ENCODE results near the gene RRM2.

Gene RRM2

DNA sequence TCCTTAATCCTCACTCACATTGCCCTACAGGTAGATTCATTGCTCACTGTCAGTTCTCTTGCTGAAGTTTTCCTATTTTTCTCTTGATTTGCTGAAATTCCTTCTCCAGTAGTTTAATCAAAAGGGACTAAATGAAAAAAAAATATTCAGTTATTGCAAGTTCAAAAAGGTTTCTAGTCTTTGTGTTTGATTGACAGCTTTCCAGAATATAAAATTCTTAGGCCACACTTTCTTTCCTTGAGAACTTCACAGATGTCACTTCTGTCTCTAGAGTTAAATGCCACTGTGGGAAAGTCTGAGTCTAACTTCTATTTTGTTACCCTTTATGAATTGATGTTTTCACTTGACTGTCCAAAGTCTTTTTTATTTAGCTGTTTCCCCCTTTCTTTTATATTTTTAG lies 25.7 kb downstream of the RRM2 start:
- H3K27ac ChIP-seq, result no peak overlapping the region
- DNase-seq (ENCODE audit: low read depth, low spot score), result no peak

DNA sequence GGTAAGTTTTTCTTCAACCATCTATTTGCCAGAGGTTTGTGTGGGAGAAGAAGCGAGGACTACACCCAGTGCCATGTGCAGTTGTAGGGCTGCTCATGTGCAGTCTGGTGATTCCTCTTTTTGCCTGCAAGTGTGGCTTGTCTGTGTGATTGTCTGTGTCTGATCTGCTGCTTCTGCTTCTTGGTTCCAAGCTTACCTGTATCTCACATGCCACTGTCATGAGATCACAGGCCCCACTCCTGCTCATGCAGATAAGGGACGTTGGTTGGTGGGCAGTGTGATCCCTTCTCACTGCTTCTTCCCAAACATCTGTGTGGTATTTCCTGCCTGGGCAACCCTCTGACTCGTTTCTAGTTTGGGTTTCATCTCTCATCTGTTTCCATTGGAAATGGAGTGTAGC lies 27.1 kb downstream of the RRM2 start:
- DNase-seq (ENCODE audit: low read depth, low spot score), result no peak
- H3K27ac ChIP-seq, result no peak overlapping the region

DNA sequence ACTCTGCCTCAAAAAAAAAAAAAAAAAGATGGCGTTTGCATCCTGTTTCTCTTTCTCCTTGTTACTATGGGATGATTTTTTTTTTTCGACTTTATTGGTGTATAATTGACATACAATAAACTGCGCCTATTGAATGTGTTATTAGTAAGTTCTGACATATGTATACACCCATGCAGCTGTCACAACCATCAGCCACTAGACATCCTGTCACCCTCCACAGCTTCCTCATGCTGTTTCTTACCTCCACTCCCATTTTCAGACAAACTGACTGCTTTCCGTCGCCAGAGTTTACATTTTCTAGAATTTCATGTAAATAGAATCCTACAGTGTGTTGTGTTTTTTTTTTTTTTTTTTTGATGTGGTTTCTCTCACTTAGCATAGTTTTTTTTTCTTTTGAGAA lies 27.9 kb downstream of the RRM2 start:
- no peak overlapping the region for H3K27ac ChIP-seq
- DNase-seq (ENCODE audit: low read depth, low spot score), result no peak

DNA sequence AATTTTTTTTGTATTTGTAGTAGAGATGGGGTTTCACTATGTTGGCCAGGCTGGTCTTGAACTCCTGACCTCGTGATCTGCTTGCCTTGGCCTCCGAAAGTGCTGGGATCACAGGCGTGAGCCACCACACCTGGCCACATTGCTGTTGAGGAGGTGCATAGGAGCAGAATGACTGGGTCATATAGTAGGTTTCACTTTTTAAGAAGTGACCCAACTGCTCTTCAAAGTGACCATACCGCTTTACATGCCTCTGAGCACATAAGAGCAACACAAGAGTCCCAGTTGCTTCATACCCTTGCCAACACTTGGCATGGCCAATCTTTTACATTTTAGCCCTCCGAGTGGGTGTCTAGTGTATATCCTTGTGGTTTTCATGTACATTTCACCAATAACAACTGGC lies 28.9 kb downstream of the RRM2 start:
- no peak for DNase-seq (ENCODE audit: low read depth, low spot score)
- H3K27ac ChIP-seq, result no peak overlapping the region

DNA sequence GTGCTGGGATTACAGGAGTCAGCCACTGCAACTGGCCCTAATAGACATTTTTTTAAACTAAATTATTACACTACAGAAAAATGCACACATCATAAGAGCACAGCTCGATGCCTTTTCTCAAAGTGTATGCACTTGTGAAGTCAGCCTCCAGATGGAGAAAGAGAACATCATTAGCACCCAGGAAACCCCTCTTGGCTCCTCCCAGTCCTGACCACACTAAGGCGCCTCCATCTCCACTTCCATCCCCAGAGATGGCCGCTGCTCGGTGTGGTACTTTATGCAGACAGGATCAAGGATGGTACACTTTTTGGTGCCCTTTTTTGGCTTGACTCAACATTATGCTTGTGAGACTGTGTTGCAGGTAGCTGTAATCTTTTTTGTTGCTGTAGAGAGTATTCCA lies 34.8 kb downstream of the RRM2 start:
- DNase-seq (ENCODE audit: low read depth, low spot score), result no peak
- no peak overlapping the region for H3K27ac ChIP-seq

DNA sequence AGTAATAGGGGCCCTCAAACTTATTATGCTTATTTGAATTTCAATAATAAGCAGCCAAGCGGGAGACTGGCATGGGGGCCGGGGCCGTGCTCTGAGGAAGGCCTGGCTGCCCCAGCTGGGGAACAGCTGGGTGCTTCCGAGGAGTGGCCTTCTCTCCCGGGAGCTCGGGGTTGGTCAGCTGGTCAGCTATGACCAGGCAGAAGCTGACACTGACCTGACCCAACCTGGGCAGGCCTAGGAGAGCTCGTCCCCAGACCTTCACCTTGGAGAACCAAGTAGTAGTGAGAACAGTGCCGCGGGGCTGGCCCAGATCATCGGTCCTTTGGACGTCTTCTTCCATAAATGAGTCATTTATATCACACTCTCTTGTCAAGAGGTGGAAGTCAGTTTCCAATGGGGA lies 36.1 kb downstream of the RRM2 start:
- no peak overlapping the region for H3K27ac ChIP-seq
- DNase-seq (ENCODE audit: low read depth, low spot score), result no peak

DNA sequence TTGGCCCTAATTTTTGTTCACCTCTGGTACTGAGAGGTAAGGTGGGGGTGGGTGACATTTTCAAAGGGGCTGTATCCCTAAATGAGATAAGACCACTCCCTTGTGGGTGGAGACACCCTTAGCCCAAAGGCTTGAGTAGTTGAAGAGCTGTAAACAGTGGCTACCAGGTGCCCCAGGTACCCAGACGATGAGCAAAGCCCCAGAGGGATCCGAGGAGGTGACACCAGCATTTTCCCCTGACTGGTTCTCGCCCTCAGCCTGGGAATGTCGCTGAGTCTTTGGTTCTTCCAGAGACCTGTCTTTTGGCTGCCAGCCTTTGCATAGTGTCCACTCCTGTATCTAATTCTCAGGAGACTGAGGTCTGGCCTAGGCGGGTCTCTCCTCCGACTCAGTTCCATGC lies 36.5 kb downstream of the RRM2 start:
- DNase-seq (ENCODE audit: low read depth, low spot score), result no peak

DNA sequence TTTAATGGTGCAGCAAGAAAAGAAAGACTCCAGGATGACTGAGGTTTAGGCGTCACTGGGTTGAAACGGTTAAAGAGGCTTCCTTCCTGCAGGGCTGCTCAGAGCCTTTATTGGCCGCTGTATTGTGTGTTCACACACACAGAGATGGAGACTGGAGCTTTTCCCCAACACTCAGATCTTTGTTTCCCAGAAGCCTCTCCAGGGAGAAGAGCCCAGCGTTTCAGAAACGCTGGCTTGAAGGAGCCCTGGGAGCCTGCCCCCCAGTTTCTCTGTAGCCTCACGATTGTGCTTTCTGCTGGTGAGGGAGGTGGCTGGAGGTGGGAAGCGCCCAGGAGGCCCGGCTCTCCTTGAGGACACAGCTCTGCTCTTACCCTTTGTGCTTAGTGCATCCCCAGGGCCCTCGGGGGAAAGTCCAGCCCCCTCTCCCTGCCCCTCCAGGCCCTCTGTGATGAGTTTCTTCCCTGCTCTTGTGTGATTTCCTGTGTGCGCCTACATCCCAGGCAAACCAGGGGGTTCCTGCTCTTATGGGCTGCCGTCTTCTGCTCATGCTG lies 37.1 kb downstream of the RRM2 start:
- DNase-seq (ENCODE audit: low read depth, low spot score), result no peak
- no peak overlapping the region for H3K27ac ChIP-seq

More for the DNA sequence above, 36.5 kb downstream of the RRM2 start:
- no peak overlapping the region for H3K27ac ChIP-seq

DNA sequence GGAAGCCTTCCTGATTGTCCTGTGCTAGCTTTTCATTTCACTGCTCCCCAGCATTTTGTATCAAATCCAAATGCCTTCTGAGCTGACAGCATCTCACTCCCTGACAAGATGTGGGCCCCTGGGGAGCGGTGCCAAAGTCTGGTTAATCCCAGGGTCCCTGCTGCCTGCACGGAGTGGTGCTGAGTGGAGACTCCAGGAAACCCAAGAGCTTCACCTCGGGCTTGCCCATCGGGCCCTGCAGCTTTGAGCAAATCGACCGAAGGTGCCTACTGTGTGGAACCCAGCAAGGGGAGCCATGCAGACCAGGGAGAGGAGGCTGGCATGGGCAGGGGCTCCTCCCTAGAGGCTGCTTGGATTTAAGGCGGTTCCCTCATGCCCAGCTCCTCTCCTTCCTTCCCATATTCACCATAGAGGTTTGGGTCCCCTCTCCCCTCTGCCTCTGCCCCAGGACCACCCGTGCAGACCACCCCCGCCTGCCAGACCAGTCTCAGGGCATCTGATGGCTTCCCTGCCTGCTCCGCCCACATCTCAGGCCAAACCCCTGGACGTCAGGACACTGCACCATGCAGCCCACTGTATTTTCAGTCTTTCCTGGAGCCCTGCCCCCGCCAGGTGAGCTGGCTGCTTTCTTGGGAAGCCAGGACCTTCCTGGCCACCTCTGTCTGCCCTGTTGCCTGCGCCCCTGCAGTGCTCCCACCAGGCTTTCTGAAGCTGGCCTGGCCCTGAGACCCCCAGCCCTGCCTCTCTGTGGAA lies 37.8 kb downstream of the RRM2 start:
- H3K27ac ChIP-seq, result no peak overlapping the region
- no peak for DNase-seq (ENCODE audit: low read depth, low spot score)

DNA sequence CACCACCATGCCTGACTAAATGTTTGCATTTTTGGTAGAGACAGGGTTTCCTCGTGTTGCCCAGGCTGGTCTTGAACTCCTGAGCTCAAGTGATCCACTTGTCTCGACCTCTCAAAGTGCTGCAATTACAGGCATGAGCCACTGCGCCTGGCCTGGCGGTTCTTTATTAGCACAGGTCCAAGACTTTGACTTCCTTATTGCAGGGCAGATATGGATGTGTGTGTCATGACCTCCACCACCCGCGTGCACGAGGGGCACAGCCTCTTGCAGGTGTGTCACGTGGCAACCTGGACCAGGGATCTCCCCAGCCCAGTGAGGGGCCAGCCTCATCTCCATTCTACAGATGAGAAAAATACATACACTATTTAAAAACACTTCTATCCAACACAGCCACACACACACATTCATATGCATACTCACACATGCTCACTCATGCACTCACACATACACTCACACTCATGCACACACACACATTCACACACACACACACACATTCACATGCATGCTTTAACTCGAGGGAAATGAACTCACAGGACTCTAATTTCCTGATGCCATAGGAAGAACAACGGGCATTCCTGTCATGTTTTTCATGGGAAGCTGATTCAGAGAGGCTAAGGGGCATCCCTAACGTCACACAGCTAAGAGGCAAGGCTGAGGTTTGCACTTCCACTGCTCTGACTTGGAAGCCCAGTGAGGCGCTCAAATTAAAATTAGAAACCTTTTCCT lies 38.8 kb downstream of the RRM2 start:
- no peak for DNase-seq (ENCODE audit: low read depth, low spot score)
- no peak overlapping the region for H3K27ac ChIP-seq

DNA sequence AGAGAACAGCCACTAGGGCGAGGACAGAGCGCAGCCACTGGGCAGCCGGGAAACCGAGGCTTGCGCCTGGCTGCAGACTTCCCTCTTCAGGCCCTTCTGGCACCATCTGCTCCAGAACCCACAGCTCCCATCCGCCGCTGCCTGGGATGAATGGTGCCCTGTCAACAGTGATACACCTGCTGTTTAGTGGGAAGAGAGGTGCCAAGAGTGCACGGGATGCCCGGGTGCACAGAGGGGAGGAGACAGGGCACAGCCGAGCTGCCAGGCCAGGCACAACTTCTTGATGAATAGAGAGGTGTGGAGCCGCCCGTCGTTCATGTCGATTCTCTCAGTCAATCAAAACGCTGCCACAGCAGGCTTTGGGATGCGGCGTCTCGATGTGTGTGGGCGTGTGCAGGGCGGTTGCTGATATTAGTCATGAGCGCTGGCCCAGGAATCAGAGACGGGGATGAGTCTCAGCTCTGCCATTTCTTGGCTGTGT lies 39.5 kb downstream of the RRM2 start:
- DNase-seq (ENCODE audit: low read depth, low spot score), result no peak
- no peak overlapping the region for H3K27ac ChIP-seq

DNA sequence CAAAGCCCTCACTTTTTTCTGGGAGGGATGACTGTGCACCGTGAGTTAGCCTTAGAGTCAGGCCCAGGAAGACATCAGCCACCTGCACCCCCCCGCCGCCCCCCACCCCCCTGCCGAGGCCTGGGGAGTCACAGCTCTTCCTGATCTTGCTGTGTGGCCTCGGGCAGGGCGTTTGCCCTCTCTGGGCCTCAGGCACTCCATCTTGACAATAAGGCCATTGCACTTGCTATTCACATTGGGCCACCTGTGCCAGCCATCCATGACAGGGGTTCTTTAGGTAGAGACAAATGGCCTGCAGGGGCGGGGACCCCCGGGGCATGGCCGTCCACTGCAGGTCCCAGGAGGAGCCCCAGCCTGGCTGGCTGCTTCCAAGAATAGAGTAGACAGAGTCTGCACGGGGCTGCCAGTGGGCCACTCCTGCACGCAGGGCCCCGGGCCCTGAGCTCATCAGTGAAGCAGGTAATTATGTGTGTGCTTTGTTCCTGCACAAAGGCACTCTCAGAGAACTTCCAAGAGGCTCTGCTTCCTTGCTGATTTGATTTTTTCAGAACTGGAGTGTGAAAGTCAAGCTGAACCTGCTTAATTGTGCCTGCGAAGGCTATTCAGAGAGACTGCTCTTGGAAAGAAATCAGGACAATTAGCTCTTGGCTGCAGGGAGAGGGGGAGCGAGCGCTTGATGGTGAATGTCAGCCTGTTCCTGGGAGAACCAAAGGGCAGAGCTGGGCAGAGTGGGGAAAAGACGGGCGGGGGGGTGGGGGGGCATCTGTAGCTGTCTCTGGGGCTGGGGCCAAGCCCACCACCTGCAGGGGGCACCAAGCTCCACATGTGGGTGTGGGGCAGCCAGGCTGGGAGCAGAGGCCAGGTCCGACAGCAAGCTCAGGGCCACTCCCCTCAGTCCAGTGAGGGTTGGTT lies 40.3 kb downstream of the RRM2 start:
- H3K27ac ChIP-seq, result no peak overlapping the region

DNA sequence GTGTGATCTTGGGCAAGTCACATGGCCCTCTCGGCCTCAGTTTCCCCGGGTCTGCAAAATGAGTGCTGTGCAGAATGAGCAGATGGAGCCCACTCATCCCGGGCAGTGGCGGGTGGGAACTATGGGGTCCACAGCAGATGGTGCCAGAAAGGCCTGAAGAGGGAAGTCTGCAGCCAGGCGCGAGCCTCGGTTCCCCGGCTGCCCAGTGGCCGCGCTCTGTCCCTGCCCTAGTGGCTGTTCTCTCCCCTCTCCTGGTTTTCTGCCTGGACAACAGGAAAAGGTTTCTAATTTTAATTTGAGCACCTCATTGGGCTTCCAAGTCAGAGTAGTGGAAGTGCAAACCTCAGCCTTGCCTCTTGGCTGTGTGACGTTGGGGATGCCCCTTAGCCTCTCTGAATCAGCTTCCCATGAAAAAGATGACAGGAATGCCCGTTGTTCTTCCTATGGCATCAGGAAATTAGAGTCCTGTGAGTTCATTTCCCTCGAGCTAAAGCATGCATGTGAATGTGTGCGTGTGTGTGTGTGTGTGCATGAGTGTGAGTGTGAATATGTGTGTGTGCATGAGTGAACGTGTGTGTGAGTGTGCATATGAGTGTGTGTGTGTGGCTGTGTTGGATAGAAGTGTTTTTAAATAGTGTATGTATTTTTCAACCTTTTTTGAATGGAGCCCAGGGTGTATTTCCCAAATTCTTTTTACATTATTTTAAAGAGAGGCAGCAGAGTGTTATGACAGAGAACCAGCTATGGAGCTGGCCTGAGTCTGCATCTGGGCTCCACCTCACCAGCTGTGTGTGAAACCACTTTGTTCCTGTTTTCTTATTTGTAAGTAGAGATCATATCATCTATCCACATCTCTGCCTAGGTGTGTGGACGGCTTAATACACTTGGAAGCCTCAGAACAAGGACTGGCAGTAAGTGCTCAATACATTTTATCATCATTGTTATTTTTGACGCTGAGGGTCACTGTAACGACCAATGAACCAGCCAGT lies 41.3 kb downstream of the RRM2 start:
- no peak overlapping the region for H3K27ac ChIP-seq
- no peak for DNase-seq (ENCODE audit: low read depth, low spot score)

More for the DNA sequence above, 40.3 kb downstream of the RRM2 start:
- DNase-seq (ENCODE audit: low read depth, low spot score), result no peak

DNA sequence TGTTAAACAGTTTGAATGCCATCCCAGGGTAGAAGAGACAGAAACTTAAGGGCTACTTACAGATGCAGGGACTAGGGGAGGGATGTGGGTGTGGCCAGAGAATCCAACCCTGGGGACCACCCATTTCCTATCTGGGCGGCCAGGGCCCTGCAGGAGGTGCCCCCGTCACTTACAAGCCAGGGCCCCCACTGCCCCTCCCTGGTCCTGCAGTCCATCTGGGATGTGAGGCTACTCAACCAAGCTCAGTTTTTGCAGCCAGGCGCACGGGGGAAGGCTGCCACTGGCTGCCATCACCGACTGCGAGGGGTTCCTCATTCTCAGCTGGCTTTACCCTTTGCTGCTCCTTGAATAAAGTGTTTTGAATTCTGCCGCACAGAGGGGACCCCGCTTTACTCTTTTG lies 42.1 kb downstream of the RRM2 start:
- no peak for DNase-seq (ENCODE audit: low read depth, low spot score)
- no peak overlapping the region for H3K27ac ChIP-seq

DNA sequence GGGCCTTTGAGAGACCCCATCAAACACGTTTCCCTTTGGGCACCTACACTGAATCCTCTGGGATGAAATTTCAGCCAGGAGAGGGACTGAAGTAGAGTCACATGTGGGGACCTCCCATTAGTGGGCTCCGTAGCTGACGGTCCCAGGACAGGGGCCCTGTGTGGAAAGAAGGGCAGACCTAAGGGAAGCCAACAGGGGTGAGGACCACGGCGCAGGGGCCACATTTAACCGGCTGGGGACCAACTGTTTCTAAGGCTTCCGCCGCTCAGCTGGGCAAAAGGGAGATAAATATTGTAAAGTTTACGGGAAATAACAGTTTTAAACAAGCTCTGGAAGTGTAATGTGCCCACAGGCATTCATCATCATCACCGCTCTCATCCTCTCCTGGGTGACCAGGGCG lies 42.7 kb downstream of the RRM2 start:
- H3K27ac ChIP-seq, result no peak overlapping the region
- no peak for DNase-seq (ENCODE audit: low read depth, low spot score)

DNA sequence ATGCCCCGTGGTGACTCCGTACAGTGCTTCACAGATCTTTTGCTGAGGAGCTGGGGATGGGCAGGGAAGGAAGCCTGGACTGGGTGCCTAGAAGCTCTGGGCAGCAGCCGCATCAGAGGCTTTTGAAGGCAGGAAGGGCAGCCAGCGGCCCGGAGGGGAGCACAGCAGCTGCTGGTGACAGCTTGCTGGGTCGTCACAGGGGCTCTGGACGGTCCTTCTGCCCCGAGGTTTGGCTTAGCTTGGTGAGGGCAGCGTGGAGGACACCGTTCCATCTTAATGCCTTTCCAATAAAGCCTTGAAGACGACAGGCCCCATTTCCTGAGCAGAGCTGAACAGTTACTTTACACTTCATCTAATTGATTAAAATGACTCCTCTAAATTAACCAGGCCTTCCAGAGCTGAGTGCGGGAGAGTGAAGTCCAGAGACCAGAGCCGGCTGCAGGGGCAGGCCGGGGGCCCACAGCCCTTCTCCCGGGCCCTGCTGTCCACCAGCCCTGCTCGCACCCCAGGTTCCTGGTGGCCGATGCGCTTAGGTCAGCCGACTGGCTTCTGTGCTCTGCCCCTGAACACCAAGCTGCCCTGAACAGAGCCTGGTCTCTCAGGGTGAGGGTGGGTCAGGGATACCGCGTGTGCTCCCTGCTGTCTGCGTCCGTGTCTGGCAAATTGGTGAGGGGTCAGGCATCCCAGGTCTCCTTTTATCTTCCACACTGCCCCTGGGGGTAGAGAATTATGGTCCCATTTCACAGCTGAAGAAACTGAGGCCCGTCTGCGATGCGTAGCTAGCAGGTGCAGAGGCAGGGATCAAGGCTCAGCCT lies 43.5 kb downstream of the RRM2 start:
- DNase-seq (ENCODE audit: low read depth, low spot score), result no peak
- no peak overlapping the region for H3K27ac ChIP-seq

DNA sequence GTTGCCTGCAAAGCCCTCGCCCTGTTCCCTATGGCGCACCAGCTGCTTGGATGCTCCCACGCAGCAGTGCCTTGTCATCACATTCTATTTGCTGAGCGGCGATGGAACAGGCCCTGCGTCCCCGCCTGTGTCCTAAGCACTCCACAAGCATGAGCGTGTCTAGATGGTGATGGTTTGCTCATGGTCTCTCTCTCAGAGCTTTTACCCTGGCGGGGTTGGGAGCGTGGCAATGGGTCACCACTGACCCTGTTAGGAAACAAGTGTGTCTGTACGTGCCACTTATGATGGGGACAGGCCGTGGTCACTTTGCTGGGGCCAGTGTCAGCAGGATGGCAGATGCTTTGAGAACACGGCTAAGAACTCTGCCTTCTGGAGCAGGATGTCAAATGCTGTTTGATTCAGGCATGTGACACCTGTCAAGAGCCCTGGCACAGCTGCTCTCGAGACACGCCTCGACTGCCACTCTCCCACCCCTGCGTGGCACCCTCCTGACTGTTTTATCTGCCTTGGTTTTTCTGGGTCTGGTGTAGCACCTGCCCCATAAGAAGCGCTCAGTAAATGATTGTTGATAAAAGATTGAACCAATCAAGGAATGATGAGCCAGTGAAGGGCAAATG lies 44.2 kb downstream of the RRM2 start:
- no peak for DNase-seq (ENCODE audit: low read depth, low spot score)
- H3K27ac ChIP-seq, result no peak overlapping the region

DNA sequence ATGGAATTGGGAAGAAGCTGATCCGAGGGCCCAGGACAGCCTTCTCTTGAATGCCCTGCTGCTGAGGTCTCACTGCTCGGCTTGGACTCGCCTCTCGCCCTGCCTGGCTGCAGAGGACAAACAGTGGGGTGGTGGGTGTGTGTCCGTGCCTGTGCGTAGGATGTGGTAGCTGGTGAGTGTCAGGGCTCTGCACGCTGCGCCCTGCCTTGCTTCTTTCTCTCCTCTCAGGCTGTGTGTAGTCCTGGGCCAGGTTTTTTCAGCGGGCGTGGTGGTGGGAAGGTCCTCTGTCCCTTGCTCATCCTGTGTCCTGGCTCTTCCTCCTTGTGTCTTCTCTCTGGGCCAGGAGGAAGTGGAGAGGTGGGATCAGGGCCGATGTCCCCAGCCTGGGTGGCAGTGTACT lies 44.8 kb downstream of the RRM2 start:
- no peak for DNase-seq (ENCODE audit: low read depth, low spot score)
- H3K27ac ChIP-seq, result no peak overlapping the region
